GM21360 (cell line): Measurements from ENCODE around the gene VPS13D.
"Not testable (repeated sequence)": the region's sequence is repeated elsewhere in the genome, so short reads cannot be mapped to it uniquely, and the experiment has no call there.

ENCODE experiments used
- ATAC-seq: cut with Tn5 transposase; IDR thresholded peaks from one replicate; pipeline ENCODE4 v1.9.1; 2021; ENCODE audit warnings: mild to moderate bottlenecking, moderate library complexity; ENCODE audit not compliant: unreplicated experiment

The VPS13D gene

GRCh38 chr1:12285496-12286143 is 55.8 kb downstream of the VPS13D start:
- ATAC-seq = no peak

GRCh38 chr1:12287869-12288268 is 58.0 kb downstream of the VPS13D start:
- ATAC-seq = no peak

DNA sequence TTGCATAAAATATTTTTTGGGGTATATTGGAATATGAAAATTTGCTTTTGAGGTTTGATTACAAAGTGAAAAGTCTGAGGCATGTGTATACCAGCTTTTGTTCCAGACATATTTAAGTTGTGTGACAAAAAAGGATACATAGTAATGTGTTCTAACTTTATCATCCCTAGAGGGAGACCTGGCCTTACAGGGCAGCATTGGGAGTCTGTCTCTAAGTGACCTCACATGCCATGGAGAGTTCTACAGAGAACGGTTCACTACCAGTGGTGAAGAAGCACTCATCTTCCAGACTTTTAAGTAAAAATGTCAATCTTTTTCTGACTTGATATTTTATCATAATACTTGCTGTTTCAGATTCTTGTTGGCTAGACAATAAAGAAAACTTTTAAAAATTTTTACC is 61.0 kb downstream of the VPS13D start:
- no peak for ATAC-seq

DNA sequence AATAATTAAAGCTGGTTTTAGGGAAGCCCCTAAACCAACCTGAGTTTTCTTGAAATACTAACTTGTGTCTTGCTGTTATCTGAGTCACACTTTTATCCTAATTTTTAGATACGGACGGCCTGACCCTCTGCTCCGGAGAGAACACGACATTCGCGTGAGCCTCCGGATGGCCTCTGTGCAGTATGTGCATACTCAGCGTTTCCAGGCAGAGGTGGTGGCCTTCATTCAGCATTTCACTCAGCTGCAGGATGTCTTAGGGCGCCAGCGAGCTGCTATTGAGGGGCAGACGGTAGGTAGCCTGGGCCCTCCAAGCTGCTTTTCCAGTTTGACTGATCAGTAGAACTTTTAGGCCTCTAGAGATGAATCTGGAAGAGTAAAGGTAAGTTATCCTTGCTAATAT is 63.6 kb downstream of the VPS13D start:
- no peak for ATAC-seq

GRCh38 chr1:12294076-12294475 is 64.2 kb downstream of the VPS13D start:
- ATAC-seq = no peak

DNA sequence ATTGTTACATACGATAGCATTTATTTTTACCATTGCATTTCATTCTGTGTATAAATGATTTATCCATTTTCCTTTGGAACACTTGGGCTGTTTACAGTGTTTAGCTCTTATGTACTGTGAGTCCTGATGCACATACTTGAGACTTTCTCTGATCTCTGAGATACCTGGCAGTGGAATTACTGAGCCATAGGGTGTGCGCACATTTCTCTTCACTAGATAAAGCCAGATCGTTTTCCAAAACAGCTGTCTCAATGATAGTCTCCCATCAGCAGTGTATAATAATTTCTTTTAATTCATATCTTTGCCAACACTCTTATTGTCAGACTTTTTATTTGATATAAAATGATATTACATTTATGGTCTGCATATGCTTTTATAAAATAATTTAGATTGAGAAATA is 66.2 kb downstream of the VPS13D start:
- no peak for ATAC-seq

- ATAC-seq = peak; percentile 55
Observed at GRCh38 chr1:12296623-12297022, 66.8 kb downstream of the VPS13D start.

- no peak for ATAC-seq
Observed at GRCh38 chr1:12300706-12301105, 70.9 kb downstream of the VPS13D start.

DNA sequence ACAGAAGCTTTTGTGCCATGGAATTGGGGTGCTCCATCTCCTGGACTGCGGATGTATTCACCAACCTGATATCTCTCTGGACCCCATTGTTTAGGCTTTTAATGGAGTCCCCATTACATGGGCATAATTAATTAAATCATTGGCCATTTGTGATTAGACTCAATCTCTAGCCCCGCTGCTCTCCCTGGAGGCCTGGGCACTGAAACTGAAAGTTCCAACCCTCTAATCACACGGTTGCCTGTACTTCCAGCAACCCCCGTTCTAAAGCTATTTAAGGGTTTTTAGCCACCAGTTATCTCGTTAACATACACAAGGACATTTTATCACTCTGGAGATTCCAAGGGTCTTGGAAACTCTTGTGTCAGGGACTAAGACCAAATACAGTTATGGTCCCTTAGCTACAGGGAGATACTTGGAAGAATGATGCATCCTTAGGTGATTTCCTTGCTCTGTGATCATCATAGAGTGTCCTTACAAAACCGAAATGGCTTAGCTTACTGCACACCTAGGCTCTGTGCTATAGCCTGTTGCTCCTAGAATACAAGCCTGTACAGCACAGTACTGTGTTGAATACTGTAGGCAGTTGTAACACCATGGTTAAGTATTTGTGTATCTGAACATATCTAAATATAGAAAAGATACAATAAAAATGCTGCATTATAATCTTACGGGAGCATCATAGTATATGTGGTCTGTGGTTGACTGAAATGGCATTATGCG is 71.8 kb downstream of the VPS13D start:
- ATAC-seq = no peak

DNA sequence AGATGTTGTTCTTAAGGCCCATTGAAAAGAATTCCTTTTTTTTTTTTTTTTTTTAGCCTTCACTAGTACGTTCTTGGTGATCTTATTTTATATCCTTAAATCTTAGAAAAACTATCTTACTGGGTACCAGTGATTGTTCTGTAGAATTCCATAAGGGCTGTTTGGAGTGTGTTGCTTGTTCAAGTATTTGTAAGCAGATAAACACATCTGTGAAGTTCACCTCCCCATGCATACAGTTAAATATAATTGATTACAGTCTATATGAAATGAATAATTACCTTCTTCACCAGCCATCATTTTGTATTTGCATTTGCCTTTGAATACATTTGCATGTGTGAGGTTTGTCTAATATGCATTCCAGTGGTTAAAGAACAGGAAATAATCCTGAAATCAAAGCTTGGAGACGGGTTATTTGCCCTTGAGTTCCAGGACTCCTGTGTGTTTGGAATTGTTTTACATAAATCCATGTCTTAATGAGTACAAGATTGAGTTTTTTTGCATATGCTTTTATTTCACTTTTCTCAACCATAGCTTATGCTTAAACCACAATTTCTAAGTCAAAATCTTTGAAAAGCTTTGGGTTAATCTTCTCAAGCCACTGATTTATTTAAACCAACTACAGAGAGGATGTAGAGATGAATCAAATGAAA is 73.1 kb downstream of the VPS13D start:
- no peak for ATAC-seq

- ATAC-seq = no peak
Observed at GRCh38 chr1:12305377-12305776, 75.5 kb downstream of the VPS13D start.

- no peak for ATAC-seq
Observed at GRCh38 chr1:12309783-12310742, 80.2 kb downstream of the VPS13D start.

- no peak for ATAC-seq
Observed at GRCh38 chr1:12314333-12314903, 84.6 kb downstream of the VPS13D start.

- no peak for ATAC-seq
Observed at GRCh38 chr1:12315146-12315545, 85.3 kb downstream of the VPS13D start.

GRCh38 chr1:12316331-12316730 is 86.5 kb downstream of the VPS13D start:
- no peak for ATAC-seq

DNA sequence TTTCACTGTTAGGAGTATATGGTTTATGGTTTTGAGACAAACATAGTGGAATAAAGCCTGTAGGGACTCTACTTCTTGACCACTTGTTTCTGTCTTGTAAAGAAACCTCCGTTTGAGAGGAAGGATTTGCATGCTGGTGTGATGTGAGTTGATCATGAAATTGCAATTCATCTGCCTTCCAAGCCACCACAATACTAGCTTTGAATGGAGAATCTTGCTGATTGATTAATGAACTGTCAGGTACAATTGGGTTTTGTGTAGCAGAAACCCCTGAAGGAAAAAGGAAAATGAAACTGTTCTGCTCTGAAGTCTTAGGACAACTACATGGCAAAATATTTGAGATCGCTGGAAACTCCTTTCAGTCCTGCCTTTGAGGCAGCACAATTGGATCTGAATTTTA is 90.7 kb downstream of the VPS13D start:
- no peak for ATAC-seq

DNA sequence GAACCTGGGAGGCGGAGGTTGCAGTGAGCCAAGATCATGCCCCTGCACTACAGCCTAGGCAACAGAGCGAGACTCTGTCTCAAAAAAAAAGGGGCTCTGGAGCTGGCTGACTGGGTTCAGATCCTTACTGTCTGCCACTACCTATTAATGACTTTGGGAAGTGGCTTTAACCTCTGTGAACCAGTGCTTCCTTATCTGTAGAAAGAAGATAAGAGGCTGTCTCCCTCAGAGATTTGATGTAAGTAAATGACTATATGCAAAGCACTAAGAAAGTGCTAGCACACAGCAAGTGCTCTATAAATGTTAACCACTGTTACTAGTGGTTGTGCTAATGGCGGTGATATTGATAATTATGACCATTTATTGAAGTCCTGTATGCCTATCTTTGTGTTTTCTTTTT is 94.6 kb downstream of the VPS13D start:
- no peak for ATAC-seq

- ATAC-seq = not testable (repeated sequence)
Observed at GRCh38 chr1:12324973-12325372, 95.1 kb downstream of the VPS13D start.

GRCh38 chr1:12326986-12327385 is 97.2 kb downstream of the VPS13D start:
- ATAC-seq = no peak

GRCh38 chr1:12327566-12327965 is 97.7 kb downstream of the VPS13D start:
- no peak for ATAC-seq
